SU-DHL-6 (cell line): Measurements from ENCODE around the gene PON3.

Experiments used
- EZH2phosphoT487 ChIP-seq: fragments of 200-600 bp; sonication (generic), shearing (Covaris generic); conservative IDR thresholded peaks from 2 replicates; pipeline ENCODE4 v1.6.1; 2018; ENCODE audit warnings: mild to moderate bottlenecking, antibody characterized with exemption, low read length, moderate library complexity, mixed read lengths
- TF ChIP-seq, protein P1 (sequence below): fragments of 200-600 bp; sonication (generic); IDR thresholded peaks from one replicate; pipeline ENCODE4 v1.5.1; 2017; ENCODE audit warnings: antibody characterized with exemption, mild to moderate bottlenecking, low read length, moderate library complexity; ENCODE audit not compliant: insufficient read depth, poor library complexity, severe bottlenecking

- TF ChIP-seq, protein P1, sequence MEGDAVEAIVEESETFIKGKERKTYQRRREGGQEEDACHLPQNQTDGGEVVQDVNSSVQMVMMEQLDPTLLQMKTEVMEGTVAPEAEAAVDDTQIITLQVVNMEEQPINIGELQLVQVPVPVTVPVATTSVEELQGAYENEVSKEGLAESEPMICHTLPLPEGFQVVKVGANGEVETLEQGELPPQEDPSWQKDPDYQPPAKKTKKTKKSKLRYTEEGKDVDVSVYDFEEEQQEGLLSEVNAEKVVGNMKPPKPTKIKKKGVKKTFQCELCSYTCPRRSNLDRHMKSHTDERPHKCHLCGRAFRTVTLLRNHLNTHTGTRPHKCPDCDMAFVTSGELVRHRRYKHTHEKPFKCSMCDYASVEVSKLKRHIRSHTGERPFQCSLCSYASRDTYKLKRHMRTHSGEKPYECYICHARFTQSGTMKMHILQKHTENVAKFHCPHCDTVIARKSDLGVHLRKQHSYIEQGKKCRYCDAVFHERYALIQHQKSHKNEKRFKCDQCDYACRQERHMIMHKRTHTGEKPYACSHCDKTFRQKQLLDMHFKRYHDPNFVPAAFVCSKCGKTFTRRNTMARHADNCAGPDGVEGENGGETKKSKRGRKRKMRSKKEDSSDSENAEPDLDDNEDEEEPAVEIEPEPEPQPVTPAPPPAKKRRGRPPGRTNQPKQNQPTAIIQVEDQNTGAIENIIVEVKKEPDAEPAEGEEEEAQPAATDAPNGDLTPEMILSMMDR = no peak
- TF ChIP-seq EZH2phosphoT487 = no peak
Measured at GRCh38 chr7:95411036-95411435, 14.9 kb upstream of the PON3 start.
